HG03378 (cell line): ENCODE results near the gene COMTD1.
A peak's percentile ranks its signal among the peaks of the same experiment; 100 is the strongest.

Experiments used
- ATAC-seq: cut with Tn5 transposase; IDR thresholded peaks from one replicate; pipeline ENCODE4 v1.9.1; 2021; ENCODE audit warnings: mild to moderate bottlenecking, moderate library complexity; ENCODE audit not compliant: unreplicated experiment

Gene COMTD1

GRCh38 chr10:75235375-75236177 lies at the start of gene COMTD1:
TSS of gene COMTD1 (minus strand) at chr10:75235957. CDS start at chr10:75235928, 29 bp downstream.
- ATAC-seq, result peak; percentile 71

- ATAC-seq, result no peak
Observed at GRCh38 chr10:75283671-75284470, 48.1 kb upstream of the COMTD1 start.

GRCh38 chr10:75283078-75283670 lies 47.4 kb upstream of the COMTD1 start:
- no peak for ATAC-seq

- no peak for ATAC-seq
Observed at GRCh38 chr10:75281974-75282373, 46.2 kb upstream of the COMTD1 start.

GRCh38 chr10:75280236-75280635 lies 44.5 kb upstream of the COMTD1 start:
- ATAC-seq, result no peak

- no peak for ATAC-seq
Observed at GRCh38 chr10:75276069-75276872, 40.5 kb upstream of the COMTD1 start.

- ATAC-seq, result no peak
Observed at GRCh38 chr10:75272896-75273295, 37.1 kb upstream of the COMTD1 start.

- ATAC-seq, result no peak
Observed at GRCh38 chr10:75272094-75272493, 36.3 kb upstream of the COMTD1 start.

GRCh38 chr10:75269605-75270004 lies 33.8 kb upstream of the COMTD1 start:
- no peak for ATAC-seq

GRCh38 chr10:75266945-75267344 lies 31.2 kb upstream of the COMTD1 start:
- no peak for ATAC-seq

- ATAC-seq, result no peak
Observed at GRCh38 chr10:75265856-75266255, 30.1 kb upstream of the COMTD1 start.

GRCh38 chr10:75263806-75264205 lies 28.0 kb upstream of the COMTD1 start:
- ATAC-seq, result no peak

GRCh38 chr10:75261813-75262705 lies 26.3 kb upstream of the COMTD1 start:
- ATAC-seq, result no peak

- ATAC-seq, result no peak
Observed at GRCh38 chr10:75260990-75261389, 25.2 kb upstream of the COMTD1 start.

- no peak for ATAC-seq
Observed at GRCh38 chr10:75254739-75255138, 19.0 kb upstream of the COMTD1 start.

GRCh38 chr10:75253281-75254220 lies 17.8 kb upstream of the COMTD1 start:
- ATAC-seq, result no peak

GRCh38 chr10:75250934-75251333 lies 15.2 kb upstream of the COMTD1 start:
- ATAC-seq, result no peak

- no peak for ATAC-seq
Observed at GRCh38 chr10:75247797-75248196, 12.0 kb upstream of the COMTD1 start.

- no peak for ATAC-seq
Observed at GRCh38 chr10:75246506-75246905, 10.7 kb upstream of the COMTD1 start.
